ENCODE results near the gene ZFP1.
"Not testable (repeated sequence)": the region's sequence is repeated elsewhere in the genome, so short reads cannot be mapped to it uniquely, and the experiment has no call there.

- not testable (repeated sequence) for TF ChIP-seq CTCF, POLR2AphosphoS5, POLR2A (IDR thresholded peaks at IDR 0.05)
Measured at GRCh38 chr16:75209514-75209913, 61.2 kb downstream of the ZFP1 start.
